ENCODE measurements around the gene FKBP1B.

Gene FKBP1B

DNA sequence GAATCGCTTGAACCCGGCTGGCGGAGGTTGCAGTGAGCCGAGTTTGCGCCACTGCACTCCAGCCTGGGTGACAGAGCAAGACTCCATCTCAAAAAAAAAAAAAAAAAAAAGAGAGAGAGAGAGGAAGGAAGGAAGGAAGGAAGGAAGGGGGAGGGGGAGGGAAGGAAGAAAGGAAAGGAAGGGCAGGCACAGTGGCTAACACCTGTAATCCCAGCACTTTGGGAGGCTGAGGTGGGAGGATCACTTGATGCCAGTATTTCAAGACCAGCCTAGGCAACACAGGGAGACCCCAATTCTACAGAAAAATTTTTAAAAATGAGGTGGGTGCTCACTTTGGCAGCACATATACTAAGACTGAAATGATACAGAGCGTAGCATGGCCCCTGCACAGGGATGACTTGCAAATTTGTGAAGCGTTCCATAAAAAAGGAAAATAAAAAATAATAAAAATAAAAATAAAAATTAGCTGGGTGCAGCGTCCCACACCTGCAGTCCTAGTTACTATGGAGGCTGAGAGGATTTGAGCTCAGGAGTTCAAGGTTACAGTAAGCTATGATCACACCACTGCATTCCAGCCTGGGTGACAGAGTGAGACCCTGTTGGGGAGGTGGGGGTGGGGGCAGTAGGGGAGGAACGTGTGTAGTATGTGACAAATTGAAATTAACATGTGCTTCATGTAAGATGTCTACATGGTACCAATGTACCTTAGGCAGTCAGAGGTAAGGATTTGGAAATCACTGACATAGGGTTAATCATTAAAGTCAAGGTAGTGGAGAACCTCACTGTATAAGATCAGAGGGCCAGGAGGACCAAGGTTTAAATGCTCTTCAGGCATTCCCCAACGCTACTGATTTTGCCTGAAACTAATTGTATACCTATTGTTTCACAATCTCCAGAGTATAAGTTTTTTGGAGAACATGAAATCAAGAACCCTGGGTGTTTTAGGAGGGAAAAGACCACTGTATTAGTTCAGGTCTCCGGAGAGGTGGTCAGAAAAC lies 3.7 kb upstream of the FKBP1B start:
- peak overlapping the region; percentile 85 to 88 for H3K4me3 ChIP-seq (ENCODE audit: low read depth in 1 of 2, low read length in 2 of 2)
- H4K20me1 ChIP-seq (ENCODE audit: insufficient read depth, low read length), result peaks cover 3% of the 10 kb centered on the region; the same call in 1 of the 2 replicates
- H3K27me3 ChIP-seq (ENCODE audit: insufficient read depth, low read length, poor library complexity), result no peaks in the 10 kb centered on the region
- H3K36me3 ChIP-seq (ENCODE audit: insufficient read depth, low read length), result no peaks in the 10 kb centered on the region
- DNase-seq (no peak), ATAC-seq (ENCODE audit: insufficient read depth, low read depth) (no peak)
- peak overlapping the region; percentile 71 for H3K9ac ChIP-seq (ENCODE audit: low read depth, low read length)
- TF ChIP-seq, protein P1, sequence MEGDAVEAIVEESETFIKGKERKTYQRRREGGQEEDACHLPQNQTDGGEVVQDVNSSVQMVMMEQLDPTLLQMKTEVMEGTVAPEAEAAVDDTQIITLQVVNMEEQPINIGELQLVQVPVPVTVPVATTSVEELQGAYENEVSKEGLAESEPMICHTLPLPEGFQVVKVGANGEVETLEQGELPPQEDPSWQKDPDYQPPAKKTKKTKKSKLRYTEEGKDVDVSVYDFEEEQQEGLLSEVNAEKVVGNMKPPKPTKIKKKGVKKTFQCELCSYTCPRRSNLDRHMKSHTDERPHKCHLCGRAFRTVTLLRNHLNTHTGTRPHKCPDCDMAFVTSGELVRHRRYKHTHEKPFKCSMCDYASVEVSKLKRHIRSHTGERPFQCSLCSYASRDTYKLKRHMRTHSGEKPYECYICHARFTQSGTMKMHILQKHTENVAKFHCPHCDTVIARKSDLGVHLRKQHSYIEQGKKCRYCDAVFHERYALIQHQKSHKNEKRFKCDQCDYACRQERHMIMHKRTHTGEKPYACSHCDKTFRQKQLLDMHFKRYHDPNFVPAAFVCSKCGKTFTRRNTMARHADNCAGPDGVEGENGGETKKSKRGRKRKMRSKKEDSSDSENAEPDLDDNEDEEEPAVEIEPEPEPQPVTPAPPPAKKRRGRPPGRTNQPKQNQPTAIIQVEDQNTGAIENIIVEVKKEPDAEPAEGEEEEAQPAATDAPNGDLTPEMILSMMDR (IDR thresholded peaks at IDR 0.05; ENCODE audit: borderline replicate concordance, extremely low read depth, low read length, poor library complexity, severe bottlenecking), result no peak
- no peak for TF ChIP-seq EZH2 (IDR thresholded peaks at IDR 0.05; ENCODE audit: borderline replicate concordance, low read depth, low read length, severe bottlenecking)
- no peak overlapping the region for H2AFZ ChIP-seq (ENCODE audit: low read depth, low read length)
- no peak overlapping the region for H3K27ac ChIP-seq (ENCODE audit: low read length)
- no peaks in the 10 kb centered on the region for H3K9me3 ChIP-seq (ENCODE audit: insufficient read depth, low read length, severe bottlenecking)
- peaks cover 29% of the 10 kb centered on the region for H3K4me1 ChIP-seq (ENCODE audit: insufficient read depth, low read length)
- H3K79me2 ChIP-seq (ENCODE audit: insufficient read depth, low read length), result peaks cover 54% of the 10 kb centered on the region
- peak overlapping the region; percentile 72 for H3K4me2 ChIP-seq (ENCODE audit: insufficient read depth, low read length)

DNA sequence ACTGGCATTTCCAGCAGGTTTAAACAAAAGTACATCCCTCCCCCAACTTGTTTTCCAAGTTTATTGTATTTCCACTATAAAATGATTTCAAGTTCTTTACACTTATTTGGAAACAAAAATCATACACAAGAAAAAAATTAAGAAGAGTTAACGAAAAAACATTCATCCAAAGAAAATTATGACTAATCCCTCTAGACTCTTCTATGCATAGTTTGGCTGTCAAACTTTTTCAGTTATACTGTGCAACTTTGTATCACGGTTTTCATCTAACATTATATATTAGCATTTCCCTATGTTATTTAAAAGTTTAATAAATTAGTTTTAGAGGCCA lies 3.0 kb upstream of the FKBP1B start:
- Histone ChIP-seq H3K4me2 (ENCODE audit: insufficient read depth, low read length) (peak overlapping the region; percentile 72), H3K27ac (ENCODE audit: low read length) (peak overlapping the region; percentile 82), H3K9ac (ENCODE audit: low read depth, low read length) (peak overlapping the region; percentile 71), H3K9me3 (ENCODE audit: insufficient read depth, low read length, severe bottlenecking) (no peaks in the 10 kb centered on the region), H2AFZ (ENCODE audit: low read depth, low read length) (peak overlapping the region; percentile 90), H4K20me1 (ENCODE audit: insufficient read depth, low read length) (0 out of 2 replicates have a peak, but pooled peaks cover 3% of the 10 kb centered on the region), H3K4me3 (ENCODE audit: low read depth in 1 of 2, low read length in 2 of 2) (peak overlapping the region; percentile 85 to 88), H3K79me2 (ENCODE audit: insufficient read depth, low read length) (peaks cover 47% of the 10 kb centered on the region), H3K36me3 (ENCODE audit: insufficient read depth, low read length) (no peaks in the 10 kb centered on the region), H3K27me3 (ENCODE audit: insufficient read depth, low read length, poor library complexity) (no peaks in the 10 kb centered on the region), H3K4me1 (ENCODE audit: insufficient read depth, low read length) (peaks cover 29% of the 10 kb centered on the region)
- DNase-seq (no peak), ATAC-seq (ENCODE audit: insufficient read depth, low read depth) (no peak)
- TF ChIP-seq, protein P1 (IDR thresholded peaks at IDR 0.05; ENCODE audit: borderline replicate concordance, extremely low read depth, low read length, poor library complexity, severe bottlenecking), result no peak
- TF ChIP-seq EZH2 (IDR thresholded peaks at IDR 0.05; ENCODE audit: borderline replicate concordance, low read depth, low read length, severe bottlenecking), result no peak

DNA sequence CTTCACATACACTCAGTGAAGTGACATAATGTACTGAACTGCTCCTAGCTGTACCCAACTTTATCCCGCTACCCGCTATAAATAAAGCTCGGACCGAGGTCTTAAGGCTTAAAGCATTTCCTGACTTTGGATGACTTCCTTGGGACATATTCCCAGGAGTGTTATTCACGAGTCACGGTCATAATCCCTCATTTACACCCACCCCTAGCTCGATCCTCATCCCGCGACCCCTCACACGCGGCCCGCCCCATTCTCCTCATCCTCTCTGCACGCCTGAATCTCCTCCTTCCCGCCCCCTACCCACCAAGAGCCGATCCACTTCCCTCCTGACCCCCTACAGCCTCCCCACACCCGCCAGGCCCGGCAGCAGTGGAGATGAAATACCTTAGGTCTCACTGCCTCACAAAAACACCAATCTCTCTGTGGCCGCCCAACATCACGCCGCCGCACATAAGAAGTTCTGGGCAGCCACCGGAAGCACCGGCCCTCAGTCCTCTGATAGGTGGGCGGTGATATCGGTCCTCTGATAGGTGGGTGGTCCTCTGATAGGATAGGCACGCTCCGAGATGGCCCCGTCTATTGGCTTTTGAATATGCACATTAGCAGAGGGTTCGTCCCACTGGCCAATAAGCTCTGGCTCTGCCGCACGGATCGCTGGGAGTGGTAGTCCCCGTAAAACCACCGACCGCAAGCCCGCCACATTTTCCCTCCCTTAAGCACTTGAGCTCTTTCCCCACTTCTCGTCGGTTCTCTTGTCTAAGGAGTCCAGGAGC lies 2.4 kb upstream of the FKBP1B start, which contains the start of gene WDCP:
Gene WDCP, minus strand, starts transcription at position 462 of the 773 bp plus-strand sequence. CDS start 7,897 bp downstream, outside the sequence.
- Histone ChIP-seq H3K27ac (ENCODE audit: low read length) (peak within 1 kb of the TSS; percentile 82), H3K4me2 (ENCODE audit: insufficient read depth, low read length) (peak within 1 kb of the TSS; percentile 72), H3K9me3 (ENCODE audit: insufficient read depth, low read length, severe bottlenecking) (no peaks in the 10 kb centered on the region), H3K79me2 (ENCODE audit: insufficient read depth, low read length) (peaks cover 43% of the 10 kb centered on the region), H3K4me1 (ENCODE audit: insufficient read depth, low read length) (peaks cover 29% of the 10 kb centered on the region), H3K9ac (ENCODE audit: low read depth, low read length) (peak within 1 kb of the TSS; percentile 71), H4K20me1 (ENCODE audit: insufficient read depth, low read length) (0 out of 2 replicates have a peak, but pooled peaks cover 3% of the 10 kb centered on the region), H2AFZ (ENCODE audit: low read depth, low read length) (peak within 1 kb of the TSS; percentile 90), H3K4me3 (ENCODE audit: low read depth in 1 of 2, low read length in 2 of 2) (peak within 1 kb of the TSS; percentile 85 to 88), H3K36me3 (ENCODE audit: insufficient read depth, low read length) (no peaks in the 10 kb centered on the region), H3K27me3 (ENCODE audit: insufficient read depth, low read length, poor library complexity) (no peaks in the 10 kb centered on the region)
- TF ChIP-seq, protein P1 (IDR thresholded peaks at IDR 0.05; ENCODE audit: borderline replicate concordance, extremely low read depth, low read length, poor library complexity, severe bottlenecking), result no peak
- no peak for TF ChIP-seq EZH2 (IDR thresholded peaks at IDR 0.05; ENCODE audit: borderline replicate concordance, low read depth, low read length, severe bottlenecking)
- DNase-seq (peak; percentile 98), ATAC-seq (ENCODE audit: insufficient read depth, low read depth) (peak; percentile 100)

Measured in DND-41 (cell line).